Measurements from ENCODE around the gene ACOT7.

GRCh38 chr1:6373961-6374720 lies 19.4 kb downstream of the ACOT7 start:
- TF ChIP-seq CTCF (IDR thresholded peaks at IDR 0.05) (no peak), POLR2AphosphoS5 (IDR thresholded peaks at IDR 0.05) (no peak)

All from breast epithelium (tissue), 3 donors.